ENCODE measurements around the gene AXIN1.

GRCh38 chr16:336269-336668, 16.3 kb downstream of the AXIN1 start:
- TF ChIP-seq CTCF (IDR thresholded peaks at IDR 0.05) (no peak), POLR2A (IDR thresholded peaks at IDR 0.05) (no peak), EP300 (IDR thresholded peaks at IDR 0.05) (no peak)
